Epithelial cell of esophagus (primary cell): ENCODE data around the gene RAI1.

Experiments
- DNase-seq: peaks from one replicate; pipeline ENCODE4 v3.0.0; 2010; ENCODE audit warnings: low read depth
- H3K4me3 ChIP-seq: 2 replicates; pipeline ENCODE4 v1.5.1; 2011; ENCODE audit warnings: mild to moderate bottlenecking, low read length, control low read depth
- CTCF ChIP-seq: IDR thresholded peaks from 2 replicates; pipeline ENCODE4 v1.5.1; 2011; ENCODE audit warnings: low read depth, mild to moderate bottlenecking, low read length, control low read depth, inconsistent platforms; ENCODE audit not compliant: insufficient read depth; ENCODE audit errors: missing control alignments

The RAI1 gene

GRCh38 chr17:17822616-17823015 is 141.4 kb downstream of the RAI1 start:
- TF ChIP-seq CTCF: no peak
- DNase-seq: no peak
- peak overlapping the region; percentile 78 for H3K4me3 ChIP-seq

- no peak for TF ChIP-seq CTCF
- peak overlapping the region; percentile 78 for H3K4me3 ChIP-seq
- DNase-seq: peak; percentile 88
Observed at GRCh38 chr17:17823433-17824118, 142.3 kb downstream of the RAI1 start.

DNA sequence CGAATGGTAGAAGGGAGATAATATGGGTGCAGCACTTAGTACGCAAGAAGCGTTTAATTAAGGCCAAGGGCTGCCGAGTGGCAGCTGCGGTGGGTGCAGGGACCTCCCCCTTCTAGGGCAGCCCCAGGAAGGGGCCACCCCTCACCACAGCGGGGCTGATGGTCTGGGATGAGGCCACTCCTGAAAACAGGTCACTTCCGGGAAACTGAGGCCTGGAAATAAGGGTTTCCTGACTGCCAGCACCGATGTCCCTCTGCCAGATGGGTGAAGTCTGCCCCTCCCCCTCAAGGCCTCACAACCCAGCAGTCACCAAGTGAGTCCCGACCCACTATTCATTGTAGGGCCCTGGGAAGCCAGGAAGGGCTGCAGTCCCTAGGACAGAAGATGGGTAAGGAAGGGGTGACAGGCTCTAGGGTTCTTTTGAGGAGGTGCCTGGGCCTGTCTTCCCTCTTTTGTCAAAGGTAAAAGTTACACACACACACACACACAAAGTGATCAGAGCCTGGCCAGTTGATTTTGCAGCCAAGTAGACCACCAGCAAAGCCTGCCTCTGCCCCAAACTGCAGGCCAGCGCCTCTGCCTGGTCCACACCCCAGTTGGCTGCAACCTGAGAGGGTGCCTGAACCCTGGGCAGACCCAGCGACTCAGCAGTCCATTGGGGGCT is 143.0 kb downstream of the RAI1 start:
- no peak for TF ChIP-seq CTCF
- no peak for DNase-seq
- H3K4me3 ChIP-seq: peak overlapping the region; percentile 5

- no peak overlapping the region for H3K4me3 ChIP-seq
- no peak for DNase-seq
- no peak for TF ChIP-seq CTCF
Observed at GRCh38 chr17:17824783-17825614, 143.7 kb downstream of the RAI1 start.

- no peak overlapping the region for H3K4me3 ChIP-seq
- no peak for DNase-seq
- no peak for TF ChIP-seq CTCF
Observed at GRCh38 chr17:17826342-17826713, 145.1 kb downstream of the RAI1 start.

DNA sequence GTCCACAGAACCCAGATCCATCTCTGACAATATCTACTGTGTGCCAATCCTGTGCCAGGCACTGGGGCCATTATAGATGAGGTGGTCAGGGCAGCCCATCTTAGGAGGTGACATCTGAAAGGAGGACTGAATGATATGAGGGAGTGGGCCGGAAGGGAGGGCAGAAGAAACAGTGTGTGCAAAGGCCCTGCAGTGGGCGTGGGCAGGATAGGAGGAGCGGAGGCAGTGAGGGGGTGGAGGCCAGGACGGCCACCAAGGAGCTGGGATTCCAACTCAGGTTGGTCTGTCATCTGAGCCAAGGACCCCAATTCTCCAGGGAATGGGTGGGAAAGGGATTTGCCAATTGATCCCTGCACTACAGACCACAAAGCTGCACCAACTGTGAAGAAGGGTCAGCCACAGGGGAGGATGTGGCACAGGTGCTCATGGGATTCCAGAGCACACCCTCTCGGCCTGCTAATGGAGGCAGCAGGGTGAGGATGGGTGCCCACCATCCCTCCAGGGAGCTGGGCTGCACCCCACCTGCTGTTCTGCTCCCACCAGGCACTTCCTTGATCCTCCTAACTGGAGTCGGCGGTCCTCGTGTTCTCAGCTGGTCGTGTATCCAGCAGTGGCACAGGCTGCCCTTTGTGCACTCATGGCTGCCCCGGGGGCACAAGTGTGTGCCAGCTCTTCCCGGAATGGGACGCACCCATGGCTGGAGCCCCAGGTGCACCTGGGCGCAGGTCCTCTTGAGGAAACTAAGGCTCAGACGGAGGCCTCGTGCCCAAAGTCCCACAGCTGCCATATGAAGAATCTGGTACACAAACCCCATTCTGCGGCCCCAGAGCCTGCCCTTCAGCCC is 145.9 kb downstream of the RAI1 start:
- TF ChIP-seq CTCF: no peak
- no peak overlapping the region for H3K4me3 ChIP-seq
- DNase-seq: no peak
